HG03469 (cell line): ENCODE data around the gene MBD3L3.
"Not testable (repeated sequence)": the region's sequence is repeated elsewhere in the genome, so short reads cannot be mapped to it uniquely, and the experiment has no call there.

Experiments used
- ATAC-seq: cut with Tn5 transposase; IDR thresholded peaks from one replicate; pipeline ENCODE4 v1.9.1; 2021; ENCODE audit warnings: mild to moderate bottlenecking, moderate library complexity, moderate number of reproducible peaks; ENCODE audit not compliant: unreplicated experiment

MBD3L3 gene

GRCh38 chr19:7058576-7058975, at the start of gene MBD3L3:
MBD3L3 (minus strand) TSS chr19:7058676; CDS start chr19:7058605, 71 bp downstream.
- ATAC-seq, result not testable (repeated sequence)

GRCh38 chr19:7106711-7107657, 48.5 kb upstream of the MBD3L3 start:
- no peak for ATAC-seq

GRCh38 chr19:7104747-7105447, 46.4 kb upstream of the MBD3L3 start:
- ATAC-seq, result no peak

- ATAC-seq, result no peak
Observed at GRCh38 chr19:7101498-7102253, 43.2 kb upstream of the MBD3L3 start.

- ATAC-seq, result no peak
Observed at GRCh38 chr19:7099597-7099921, 41.1 kb upstream of the MBD3L3 start.

GRCh38 chr19:7098701-7099596, 40.5 kb upstream of the MBD3L3 start:
- ATAC-seq, result peak; percentile 60

GRCh38 chr19:7098096-7098495, 39.6 kb upstream of the MBD3L3 start:
- no peak for ATAC-seq

GRCh38 chr19:7088999-7089398, 30.5 kb upstream of the MBD3L3 start:
- ATAC-seq, result no peak

- ATAC-seq, result no peak
Observed at GRCh38 chr19:7083076-7083956, 24.8 kb upstream of the MBD3L3 start.

GRCh38 chr19:7078008-7078407, 19.5 kb upstream of the MBD3L3 start:
- no peak for ATAC-seq

GRCh38 chr19:7076151-7076550, 17.7 kb upstream of the MBD3L3 start:
- ATAC-seq, result no peak

GRCh38 chr19:7074705-7075282, 16.3 kb upstream of the MBD3L3 start:
- no peak for ATAC-seq

GRCh38 chr19:7072541-7072940, 14.1 kb upstream of the MBD3L3 start:
- ATAC-seq, result no peak

GRCh38 chr19:7069904-7070226, 11.4 kb upstream of the MBD3L3 start:
- no peak for ATAC-seq

- ATAC-seq, result peak; percentile 55
Observed at GRCh38 chr19:7069042-7069903, 10.8 kb upstream of the MBD3L3 start, which contains the start of gene ZNF557. ZNF557 (plus strand) TSS chr19:7069703; CDS start chr19:7075075, 5,372 bp downstream.

- no peak for ATAC-seq
Observed at GRCh38 chr19:7068599-7068998, 10.1 kb upstream of the MBD3L3 start.

- no peak for ATAC-seq
Observed at GRCh38 chr19:7067716-7068115, 9.2 kb upstream of the MBD3L3 start.

- ATAC-seq, result not testable (repeated sequence)
Observed at GRCh38 chr19:7067122-7067521, 8.6 kb upstream of the MBD3L3 start.
